Smooth muscle cell (in vitro differentiated cells): ENCODE measurements around the gene PLXNA2. TPM values are rescaled to one million over a fixed set of nuclear protein-coding genes. Genes with fewer than 3 reads are reported as not detected.

Experiments
- DNase-seq: peaks from one replicate; lab custom pipeline; 2025; ENCODE audit not compliant: unreplicated experiment; lab: John Stamatoyannopoulos, UW
- H2AFZ ChIP-seq: fragments of 200-600 bp; sonication (generic); 2 replicates; pipeline ENCODE4 v1.6.0; 2016; ENCODE audit warnings: antibody characterized with exemption, low read depth, mild to moderate bottlenecking
- H3F3A ChIP-seq: fragments of 200-600 bp; sonication (generic); 2 replicates; pipeline ENCODE4 v1.6.0; 2017; ENCODE audit warnings: antibody characterized with exemption, low read depth
- H3K27ac ChIP-seq: fragments of 200-600 bp; sonication (generic); 2 replicates; pipeline ENCODE4 v1.5.1; 2016; ENCODE audit warnings: low read depth, mild to moderate bottlenecking
- H3K27me3 ChIP-seq: fragments of 200-600 bp; sonication (generic); 2 replicates; pipeline ENCODE4 v1.6.1; 2016; ENCODE audit warnings: low read depth, mild to moderate bottlenecking
- H3K36me3 ChIP-seq: fragments of 200-600 bp; sonication (generic); 2 replicates; pipeline ENCODE4 v1.5.1; 2016; ENCODE audit warnings: low read depth
- H3K4me1 ChIP-seq: fragments of 200-600 bp; sonication (generic); 2 replicates; pipeline ENCODE4 v1.5.1; 2016; ENCODE audit warnings: low read depth
- H3K4me2 ChIP-seq: fragments of 200-600 bp; sonication (generic); 2 replicates; pipeline ENCODE4 v1.6.0; 2016; ENCODE audit warnings: mild to moderate bottlenecking
- H3K4me3 ChIP-seq: fragments of 200-600 bp; sonication (generic); 2 replicates; pipeline ENCODE4 v1.5.1; 2016; ENCODE audit warnings: mild to moderate bottlenecking
- H3K79me2 ChIP-seq: fragments of 200-600 bp; sonication (generic); 2 replicates; pipeline ENCODE4 v1.6.0; 2016; ENCODE audit warnings: low read depth, mild to moderate bottlenecking
- H3K9ac ChIP-seq: fragments of 200-600 bp; sonication (generic); 2 replicates; pipeline ENCODE4 v1.6.0; 2016; ENCODE audit warnings: low read depth
- H3K9me3 ChIP-seq: fragments of 200-600 bp; sonication (generic); replicated peaks from 2 replicates; pipeline ENCODE4 v1.5.1; 2016; ENCODE audit warnings: low read depth
- H4K20me1 ChIP-seq: fragments of 200-600 bp; sonication (generic); 2 replicates; pipeline ENCODE4 v1.6.0; 2016; ENCODE audit warnings: low read depth
- WGBS: methylation state at CpG from one replicate; pipeline ENCODE4 v1.1.7; 2016; ENCODE audit warnings: low lambda C conversion rate; 5-methylcytosine and 5-hydroxymethylcytosine counted together
- polyA plus RNA-seq: library from polyadenylated mRNA; unstranded; fragments of >200 nt; fragmentation: Nextera tagmentation; extraction: Ambion mirVana; gene quantifications from 2 replicates; pipeline ENCODE4 v1.2.1, GENCODE V29; 2016
- total RNA-seq: library from RNA; depleted of rRNA; stranded (reverse); fragments of >200 nt; gene quantifications from 2 replicates; pipeline ENCODE4 v1.2.3, GENCODE V29; 2014
- TF ChIP-seq, protein P1 (sequence below): fragments of 200-600 bp; sonication (generic); IDR thresholded peaks from 2 replicates; pipeline ENCODE4 v1.5.1; 2017; ENCODE audit warnings: borderline replicate concordance, mild to moderate bottlenecking, antibody characterized with exemption; ENCODE audit not compliant: insufficient read depth, poor library complexity, severe bottlenecking

Gene PLXNA2
- total and polyA plus RNA-seq, 2 experiments from 2014 or later, result 8.2 to 8.7 TPM

DNA sequence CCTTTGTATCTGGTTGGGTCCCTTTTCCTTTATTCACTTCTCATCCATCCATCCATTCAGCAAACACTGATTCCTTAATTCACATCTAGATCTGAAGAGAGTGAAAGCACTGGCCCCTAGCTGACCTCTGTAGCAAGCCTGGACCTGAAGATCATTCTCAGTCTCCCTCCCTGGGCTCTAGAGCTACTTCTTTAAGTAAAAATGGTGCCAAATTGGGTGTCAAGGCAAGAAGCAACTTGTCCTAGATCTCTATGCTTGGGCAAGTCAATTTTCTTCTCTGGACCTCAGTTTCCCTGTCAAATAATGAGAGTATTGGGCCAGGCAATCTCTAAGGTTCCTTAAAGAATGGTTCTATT is 36.1 kb downstream of the PLXNA2 start:
- Histone ChIP-seq H4K20me1 (no peaks in the 10 kb centered on the region), H3K27ac (no peak overlapping the region), H3K9me3 (no peaks in the 10 kb centered on the region), H3K4me3 (no peak overlapping the region), H3K79me2 (peaks cover 6% of the 10 kb centered on the region), H3K4me1 (peaks cover 15% of the 10 kb centered on the region), H3K4me2 (no peak overlapping the region), H3F3A (peaks cover 7% of the 10 kb centered on the region), H3K9ac (no peak overlapping the region), H3K27me3 (no peaks in the 10 kb centered on the region), H2AFZ (no peak overlapping the region), H3K36me3 (no peaks in the 10 kb centered on the region)
- no peak for DNase-seq
- TF ChIP-seq, protein P1, sequence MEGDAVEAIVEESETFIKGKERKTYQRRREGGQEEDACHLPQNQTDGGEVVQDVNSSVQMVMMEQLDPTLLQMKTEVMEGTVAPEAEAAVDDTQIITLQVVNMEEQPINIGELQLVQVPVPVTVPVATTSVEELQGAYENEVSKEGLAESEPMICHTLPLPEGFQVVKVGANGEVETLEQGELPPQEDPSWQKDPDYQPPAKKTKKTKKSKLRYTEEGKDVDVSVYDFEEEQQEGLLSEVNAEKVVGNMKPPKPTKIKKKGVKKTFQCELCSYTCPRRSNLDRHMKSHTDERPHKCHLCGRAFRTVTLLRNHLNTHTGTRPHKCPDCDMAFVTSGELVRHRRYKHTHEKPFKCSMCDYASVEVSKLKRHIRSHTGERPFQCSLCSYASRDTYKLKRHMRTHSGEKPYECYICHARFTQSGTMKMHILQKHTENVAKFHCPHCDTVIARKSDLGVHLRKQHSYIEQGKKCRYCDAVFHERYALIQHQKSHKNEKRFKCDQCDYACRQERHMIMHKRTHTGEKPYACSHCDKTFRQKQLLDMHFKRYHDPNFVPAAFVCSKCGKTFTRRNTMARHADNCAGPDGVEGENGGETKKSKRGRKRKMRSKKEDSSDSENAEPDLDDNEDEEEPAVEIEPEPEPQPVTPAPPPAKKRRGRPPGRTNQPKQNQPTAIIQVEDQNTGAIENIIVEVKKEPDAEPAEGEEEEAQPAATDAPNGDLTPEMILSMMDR, result no peak

DNA sequence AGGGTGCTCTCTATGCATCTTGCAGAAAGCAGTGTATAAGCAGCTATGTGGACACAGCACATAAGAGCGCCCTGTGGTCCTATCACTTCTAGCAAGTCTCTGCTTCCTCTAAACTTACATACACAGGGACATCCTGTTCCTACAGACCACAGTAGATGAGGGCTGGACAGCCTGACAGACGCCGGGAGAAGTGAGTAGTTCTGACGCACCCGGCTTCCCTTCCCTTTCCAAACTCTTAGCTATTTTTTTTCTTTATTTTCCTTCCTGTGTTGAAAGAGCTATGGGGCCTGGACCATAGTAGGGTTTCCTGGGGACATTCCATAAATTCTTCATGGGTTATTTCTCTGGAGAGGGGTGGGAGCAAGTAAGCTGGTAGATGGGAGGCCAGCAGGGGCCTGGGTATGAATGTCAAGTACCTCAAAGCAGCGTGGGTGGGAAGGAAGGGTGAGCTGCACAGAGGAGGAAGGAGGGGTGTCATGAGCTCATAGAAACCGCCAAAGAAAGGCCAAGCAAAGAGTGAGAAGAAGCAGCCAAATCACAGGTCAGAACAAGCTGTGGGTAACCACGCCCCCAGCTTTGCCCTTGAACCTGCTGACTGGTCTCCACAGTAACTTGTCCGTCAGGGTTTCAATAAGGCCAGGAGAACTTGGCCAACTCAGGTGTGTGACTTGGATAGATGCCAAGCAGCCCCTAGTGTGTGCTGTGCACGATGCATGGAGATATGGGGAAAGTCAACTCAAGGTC is 36.6 kb downstream of the PLXNA2 start:
- Histone ChIP-seq H3K4me1 (peaks cover 17% of the 10 kb centered on the region), H3K79me2 (peaks cover 6% of the 10 kb centered on the region), H3K4me2 (peak overlapping the region; percentile 62), H3K9ac (no peak overlapping the region), H3K27me3 (no peaks in the 10 kb centered on the region), H3K27ac (peak overlapping the region; percentile 66), H3K9me3 (no peaks in the 10 kb centered on the region), H3K4me3 (no peak overlapping the region), H2AFZ (no peak overlapping the region), H3F3A (peaks cover 5% of the 10 kb centered on the region), H3K36me3 (no peaks in the 10 kb centered on the region), H4K20me1 (no peaks in the 10 kb centered on the region)
- 36% methylated on average over 10 of the region's 10 CpGs for WGBS
- TF ChIP-seq, protein P1, result no peak
- no peak for DNase-seq

DNA sequence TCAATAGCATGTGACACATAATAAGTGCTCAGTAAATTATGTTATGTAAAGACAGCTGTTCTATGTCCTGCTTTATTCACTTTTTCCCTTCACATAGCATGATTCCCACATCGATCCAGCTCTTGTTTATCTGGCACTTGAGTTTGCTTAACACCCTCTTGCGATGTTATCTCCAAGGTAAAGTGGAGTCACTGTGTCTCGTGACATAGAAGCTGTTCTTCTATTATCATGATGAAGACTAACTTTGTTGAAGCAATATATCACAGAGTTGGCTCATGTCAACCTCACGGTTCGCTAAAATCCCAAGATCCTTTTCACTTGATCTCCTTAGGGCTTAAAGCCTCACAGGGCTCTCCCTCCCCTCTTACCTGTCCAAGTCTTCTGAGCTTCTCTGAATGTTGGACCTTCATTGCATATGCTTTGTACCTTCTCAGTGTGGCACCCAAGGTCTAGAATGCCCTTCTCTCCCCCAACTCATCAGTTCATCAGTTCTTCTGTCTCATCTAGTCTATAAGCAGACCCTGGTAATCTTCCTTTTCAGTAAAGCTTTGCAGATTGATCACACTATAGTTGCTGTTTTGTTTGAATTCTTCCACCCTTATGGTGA is 38.0 kb downstream of the PLXNA2 start:
- Histone ChIP-seq H3K4me1 (peaks cover 29% of the 10 kb centered on the region), H3K36me3 (no peaks in the 10 kb centered on the region), H4K20me1 (no peaks in the 10 kb centered on the region), H3F3A (peaks cover 13% of the 10 kb centered on the region), H3K4me2 (no peak overlapping the region), H2AFZ (no peak overlapping the region), H3K27me3 (no peaks in the 10 kb centered on the region), H3K27ac (no peak overlapping the region), H3K4me3 (no peak overlapping the region), H3K9me3 (no peaks in the 10 kb centered on the region), H3K9ac (no peak overlapping the region), H3K79me2 (peaks cover 6% of the 10 kb centered on the region)
- TF ChIP-seq, protein P1, result no peak
- 95% methylated on average over 5 of the region's 5 CpGs for WGBS
- no peak for DNase-seq
